ENCODE results near the gene TMEM63B.
"Not testable (repeated sequence)": the region's sequence is repeated elsewhere in the genome, so short reads cannot be mapped to it uniquely, and the experiment has no call there.

The TMEM63B gene

GRCh38 chr6:44138717-44139350 lies 11.5 kb downstream of the TMEM63B start:
- no peak for TF ChIP-seq CTCF (conservative IDR thresholded peaks at IDR 0.05; ENCODE audit: low read length)
- DNase-seq (ENCODE audit: low read depth) = no peak

GRCh38 chr6:44139351-44139743 lies 12.0 kb downstream of the TMEM63B start:
- no peak overlapping the region for H3K4me3 ChIP-seq (ENCODE audit: low read length)
- DNase-seq (ENCODE audit: low read depth) = no peak
- TF ChIP-seq CTCF (conservative IDR thresholded peaks at IDR 0.05; ENCODE audit: low read length) = no peak

More at GRCh38 chr6:44138717-44139350, 11.5 kb downstream of the TMEM63B start:
- H3K4me3 ChIP-seq (ENCODE audit: low read length) = no peak overlapping the region

- no peak for TF ChIP-seq CTCF (conservative IDR thresholded peaks at IDR 0.05; ENCODE audit: low read length)
- no peak overlapping the region for H3K4me3 ChIP-seq (ENCODE audit: low read length)
Measured at GRCh38 chr6:44142835-44143234, 15.5 kb downstream of the TMEM63B start.

GRCh38 chr6:44143731-44144130 lies 16.4 kb downstream of the TMEM63B start:
- no peak for TF ChIP-seq CTCF (conservative IDR thresholded peaks at IDR 0.05; ENCODE audit: low read length)
- H3K4me3 ChIP-seq (ENCODE audit: low read length) = no peak overlapping the region
- DNase-seq (ENCODE audit: low read depth) = no peak

More at GRCh38 chr6:44142835-44143234, 15.5 kb downstream of the TMEM63B start:
- DNase-seq (ENCODE audit: low read depth) = no peak

- not testable (repeated sequence) for DNase-seq (ENCODE audit: low read depth); H3K4me3 ChIP-seq (ENCODE audit: low read length)
Measured at GRCh38 chr6:44144536-44144935, 17.2 kb downstream of the TMEM63B start.

- TF ChIP-seq CTCF (conservative IDR thresholded peaks at IDR 0.05; ENCODE audit: low read length) = no peak
- no peak for DNase-seq (ENCODE audit: low read depth)
- H3K4me3 ChIP-seq (ENCODE audit: low read length) = no peak overlapping the region
Measured at GRCh38 chr6:44145839-44146238, 18.5 kb downstream of the TMEM63B start.

- TF ChIP-seq CTCF (conservative IDR thresholded peaks at IDR 0.05; ENCODE audit: low read length) = no peak
- no peak for DNase-seq (ENCODE audit: low read depth)
- H3K4me3 ChIP-seq (ENCODE audit: low read length) = no peak overlapping the region
Measured at GRCh38 chr6:44146685-44147084, 19.3 kb downstream of the TMEM63B start.
